Measurements from ENCODE around the gene DSCAM. TPM values are rescaled to one million over a fixed set of nuclear protein-coding genes. Genes with fewer than 3 reads are reported as not detected.

The DSCAM gene
- total and polyA plus RNA-seq, 2 donors (not counting 1 experiment from before 2014, with no cell fraction given) = under 0.01 to 0.01 TPM

- H3K4me3 ChIP-seq (replicated peaks in 1 of 4; ENCODE audit: control extremely low read depth in 1 of 4, insufficient read depth in 1 of 4, low read depth in 3 of 4, low read length in 4 of 4) = no peak overlapping the region
- H3K4me1 ChIP-seq (ENCODE audit: control insufficient read depth, extremely low read depth, insufficient read depth, low read length) = no peaks in the 10 kb centered on the region
- H3K79me2 ChIP-seq (ENCODE audit: control insufficient read depth, insufficient read depth, low read length) = no peaks in the 10 kb centered on the region
- TF ChIP-seq EZH2 (IDR thresholded peaks at IDR 0.05; ENCODE audit: low read length, missing control alignments) (no peak), CTCF (conservative IDR thresholded peaks at IDR 0.05 in 1 of 2, IDR thresholded peaks at IDR 0.05 in 1 of 2; ENCODE audit: low read depth in 1 of 2, low read length in 2 of 2) (no peak)
- no peaks in the 10 kb centered on the region for H3K27me3 ChIP-seq (ENCODE audit: control insufficient read depth, insufficient read depth, low read length)
- no peaks in the 10 kb centered on the region for H4K20me1 ChIP-seq (ENCODE audit: control insufficient read depth, extremely low read depth, insufficient read depth, low read length)
- no peaks in the 10 kb centered on the region for H3K9me3 ChIP-seq (ENCODE audit: control insufficient read depth, insufficient read depth, low read depth, low read length)
- no peaks in the 10 kb centered on the region for H3K36me3 ChIP-seq (ENCODE audit: control insufficient read depth, insufficient read depth, low read length)
- no peak overlapping the region for H3K27ac ChIP-seq (ENCODE audit: insufficient read depth, low read length)
- no peak overlapping the region for H3K9ac ChIP-seq (ENCODE audit: insufficient read depth, low read length)
- no peak overlapping the region for H3K4me2 ChIP-seq (ENCODE audit: extremely low read depth, insufficient read depth, low read length)
- DNase-seq (ENCODE audit: low read depth in 2 of 2) = no peak
- H2AFZ ChIP-seq (ENCODE audit: low read length) = no peak overlapping the region
Observed at GRCh38 chr21:40372506-40372905, 474.5 kb downstream of the DSCAM start.

GRCh38 chr21:40371329-40371728 is 475.6 kb downstream of the DSCAM start:
- Histone ChIP-seq H3K27me3 (ENCODE audit: control insufficient read depth, insufficient read depth, low read length) (no peaks in the 10 kb centered on the region), H3K4me3 (replicated peaks in 1 of 4; ENCODE audit: control extremely low read depth in 1 of 4, insufficient read depth in 1 of 4, low read depth in 3 of 4, low read length in 4 of 4) (no peak overlapping the region), H3K9ac (ENCODE audit: insufficient read depth, low read length) (no peak overlapping the region), H3K36me3 (ENCODE audit: control insufficient read depth, insufficient read depth, low read length) (no peaks in the 10 kb centered on the region), H4K20me1 (ENCODE audit: control insufficient read depth, extremely low read depth, insufficient read depth, low read length) (no peaks in the 10 kb centered on the region), H3K9me3 (ENCODE audit: control insufficient read depth, insufficient read depth, low read depth, low read length) (no peaks in the 10 kb centered on the region), H3K4me1 (ENCODE audit: control insufficient read depth, extremely low read depth, insufficient read depth, low read length) (no peaks in the 10 kb centered on the region), H3K4me2 (ENCODE audit: extremely low read depth, insufficient read depth, low read length) (no peak overlapping the region), H2AFZ (ENCODE audit: low read length) (no peak overlapping the region), H3K79me2 (ENCODE audit: control insufficient read depth, insufficient read depth, low read length) (no peaks in the 10 kb centered on the region), H3K27ac (ENCODE audit: insufficient read depth, low read length) (no peak overlapping the region)
- no peak for DNase-seq (ENCODE audit: low read depth in 2 of 2)
- TF ChIP-seq EZH2 (IDR thresholded peaks at IDR 0.05; ENCODE audit: low read length, missing control alignments) = no peak

- DNase-seq (ENCODE audit: low read depth in 2 of 2) = no peak
- Histone ChIP-seq H3K9me3 (ENCODE audit: control insufficient read depth, insufficient read depth, low read depth, low read length) (no peaks in the 10 kb centered on the region), H3K79me2 (ENCODE audit: control insufficient read depth, insufficient read depth, low read length) (no peaks in the 10 kb centered on the region), H3K4me2 (ENCODE audit: extremely low read depth, insufficient read depth, low read length) (no peak overlapping the region), H4K20me1 (ENCODE audit: control insufficient read depth, extremely low read depth, insufficient read depth, low read length) (no peaks in the 10 kb centered on the region), H2AFZ (ENCODE audit: low read length) (no peak overlapping the region), H3K27me3 (ENCODE audit: control insufficient read depth, insufficient read depth, low read length) (no peaks in the 10 kb centered on the region), H3K4me1 (ENCODE audit: control insufficient read depth, extremely low read depth, insufficient read depth, low read length) (no peaks in the 10 kb centered on the region), H3K9ac (ENCODE audit: insufficient read depth, low read length) (no peak overlapping the region), H3K36me3 (ENCODE audit: control insufficient read depth, insufficient read depth, low read length) (no peaks in the 10 kb centered on the region), H3K27ac (ENCODE audit: insufficient read depth, low read length) (no peak overlapping the region), H3K4me3 (replicated peaks in 1 of 4; ENCODE audit: control extremely low read depth in 1 of 4, insufficient read depth in 1 of 4, low read depth in 3 of 4, low read length in 4 of 4) (no peak overlapping the region)
- no peak for TF ChIP-seq EZH2 (IDR thresholded peaks at IDR 0.05; ENCODE audit: low read length, missing control alignments)
- TF ChIP-seq CTCF (conservative IDR thresholded peaks at IDR 0.05 in 1 of 2, IDR thresholded peaks at IDR 0.05 in 1 of 2; ENCODE audit: low read depth in 1 of 2, low read length in 2 of 2) = no peak
Observed at GRCh38 chr21:40356644-40357043, 490.3 kb downstream of the DSCAM start.
